HCT116 (cell line): Measurements from ENCODE around the gene NBAS. TPM values are rescaled to one million over a fixed set of nuclear protein-coding genes. Genes with fewer than 3 reads are reported as not detected.

Experiments used
- ATAC-seq: fragments of 200-7000 bp; cut with Tn5 transposase; 2 replicates; pipeline ENCODE4 v1.9.1; 2020; ENCODE audit warnings: mild to moderate bottlenecking, moderate library complexity
- BruUV-seq: library from RNA; stranded (reverse); fragments of 400-500 nt; replicated peaks from 2 replicates; lab custom pipeline; 2021; lab: Mats Ljungman, UMichigan
- CTCF ChIA-PET: fragments of 300-600 bp; sonication (Branson Sonifier 250); formaldehyde crosslinking; loops from one replicate; lab custom pipeline; 2021; ENCODE audit warnings: antibody characterized with exemption; lab: Charles Lee
- POLR2A ChIA-PET: fragments of 300-600, 350-600 bp; sonication (Branson Sonifier 250); formaldehyde crosslinking; loops from one replicate; lab custom pipeline; 2021; ENCODE audit warnings: antibody characterized with exemption; lab: Charles Lee
- RAD21 ChIA-PET, 2 experiments: fragments of 300-600 bp; sonication (Branson Sonifier 250); formaldehyde crosslinking; loops; one replicate each; lab custom pipeline; 2023; ENCODE audit warnings: low total read pairs in 2 of 2; ENCODE audit not compliant: uncharacterized antibody in 2 of 2, unreplicated experiment in 2 of 2, low non-redundant PET in 1 of 2; lab: Charles Lee
- DNase-seq: peaks from one replicate; pipeline ENCODE4 v3.0.0-alpha.2; 2010; ENCODE audit warnings: low read depth, low spot score
- H2AFZ ChIP-seq: fragments of 200-600 bp; shearing (Covaris generic), sonication (generic); 2 replicates; pipeline ENCODE4 v1.6.1; 2017; ENCODE audit warnings: low read depth, mixed run types, mixed read lengths, antibody characterized with exemption, low read length; ENCODE audit not compliant: poor library complexity, severe bottlenecking
- H3K27ac ChIP-seq: 2 replicates; pipeline ENCODE4 v1.5.1; 2012; ENCODE audit warnings: low read depth, low read length
- H3K27me3 ChIP-seq: fragments of 200-600 bp; sonication (generic); 2 replicates; pipeline ENCODE4 v1.6.1; 2016; ENCODE audit warnings: mixed run types, low read length, mixed read lengths; ENCODE audit not compliant: insufficient read depth
- H3K36me3 ChIP-seq, 2 experiments: fragments of 200-500 bp in 1 of 2; fragments of 200-600 bp in 1 of 2; sonication (Bioruptor generic) in 1 of 2; sonication (generic) in 1 of 2; 2 replicates each; pipeline versions ENCODE4 v1.5.1 to v1.6.1; 2014 to 2016; ENCODE audit warnings: low read length in 2 of 2, inconsistent platforms in 1 of 2, mixed read lengths in 1 of 2, mixed run types in 1 of 2; ENCODE audit not compliant: insufficient read depth in 2 of 2, control insufficient read depth in 1 of 2
- H3K4me1 ChIP-seq, 2 experiments: fragments of 200-600 bp in 1 of 2; sonication (generic) in 1 of 2; 2 replicates each; pipeline versions ENCODE4 v1.5.1 to v1.6.1; 2012 to 2017; ENCODE audit warnings: low read length in 2 of 2, inconsistent platforms in 1 of 2, mild to moderate bottlenecking in 1 of 2, mixed read lengths in 1 of 2, mixed run types in 1 of 2, moderate library complexity in 1 of 2; ENCODE audit not compliant: insufficient read depth in 2 of 2, control insufficient read depth in 1 of 2
- H3K4me2 ChIP-seq: fragments of 200-600 bp; sonication (generic); 2 replicates; pipeline ENCODE4 v1.6.1; 2017; ENCODE audit warnings: mixed run types, low read length, mixed read lengths
- H3K4me3 ChIP-seq, 2 experiments: fragments of 200-600 bp in 1 of 2; sonication (generic) in 1 of 2; replicated peaks in 1 of 2; 2 replicates each; pipeline ENCODE4 v1.5.1; 2011 to 2016; ENCODE audit warnings: low read length in 2 of 2, control low read depth in 1 of 2, low read depth in 1 of 2, mild to moderate bottlenecking in 1 of 2, mixed read lengths in 1 of 2, mixed run types in 1 of 2
- H3K79me2 ChIP-seq: fragments of 200-600 bp; sonication (generic); 2 replicates; pipeline ENCODE4 v1.6.1; 2017; ENCODE audit warnings: mild to moderate bottlenecking, mixed run types, low read length, moderate library complexity, mixed read lengths; ENCODE audit not compliant: insufficient read depth
- H3K9ac ChIP-seq: fragments of 200-600 bp; sonication (generic); 2 replicates; pipeline ENCODE4 v1.6.1; 2016; ENCODE audit warnings: low read length, mixed read lengths
- H3K9me2 ChIP-seq: fragments of 200-600 bp; sonication (generic), shearing (Covaris generic); 2 replicates; pipeline ENCODE4 v1.6.1; 2017; ENCODE audit warnings: mixed run types, mild to moderate bottlenecking, moderate library complexity; ENCODE audit not compliant: insufficient read depth
- H3K9me3 ChIP-seq, 2 experiments: fragments of 200-500 bp in 1 of 2; fragments of 200-600 bp in 1 of 2; sonication (Bioruptor generic) in 1 of 2; sonication (generic) in 1 of 2; 2 replicates each; pipeline ENCODE4 v1.6.1; 2014 to 2017; ENCODE audit warnings: low read length in 2 of 2, mixed read lengths in 2 of 2, inconsistent platforms in 1 of 2, low read depth in 1 of 2, mild to moderate bottlenecking in 1 of 2, mixed run types in 1 of 2, moderate library complexity in 1 of 2; ENCODE audit not compliant: control insufficient read depth in 1 of 2, insufficient read depth in 1 of 2
- H4K20me1 ChIP-seq: fragments of 200-600 bp; sonication (generic), shearing (Covaris generic); 2 replicates; pipeline ENCODE4 v1.6.1; 2017; ENCODE audit warnings: mixed run types, mild to moderate bottlenecking, moderate library complexity; ENCODE audit not compliant: insufficient read depth
- ATF3 ChIP-seq: IDR thresholded peaks from 2 replicates; pipeline ENCODE4 v1.6.1; 2012
- CBX3 ChIP-seq: IDR thresholded peaks from 2 replicates; pipeline ENCODE4 v1.6.1; 2012; ENCODE audit warnings: low read depth
- CEBPB ChIP-seq: IDR thresholded peaks from 2 replicates; pipeline ENCODE4 v1.6.1; 2012; ENCODE audit warnings: low read depth
- EGR1 ChIP-seq: IDR thresholded peaks from 2 replicates; pipeline ENCODE4 v1.6.1; 2012; ENCODE audit warnings: low read depth
- ELF1 ChIP-seq: IDR thresholded peaks from 2 replicates; pipeline ENCODE4 v1.6.1; 2012; ENCODE audit warnings: low read depth, borderline replicate concordance
- EZH2 ChIP-seq: fragments of 200-600 bp; sonication (generic); IDR thresholded peaks from 2 replicates; pipeline ENCODE4 v1.6.1; 2017; ENCODE audit warnings: antibody characterized with exemption, mixed run types
- EZH2phosphoT487 ChIP-seq: fragments of 200-600 bp; IDR thresholded peaks from 2 replicates; pipeline ENCODE4 v1.6.1; 2018; ENCODE audit warnings: antibody characterized with exemption, borderline replicate concordance
- FOSL1 ChIP-seq: IDR thresholded peaks from 2 replicates; pipeline ENCODE4 v1.6.1; 2012; ENCODE audit warnings: low read depth
- JUND ChIP-seq: IDR thresholded peaks from 2 replicates; pipeline ENCODE4 v1.6.1; 2012
- POLR2A ChIP-seq: IDR thresholded peaks from 2 replicates; pipeline ENCODE4 v1.7.0; 2011; ENCODE audit warnings: borderline replicate concordance; ENCODE audit not compliant: insufficient read depth, insufficient read length; ENCODE audit errors: extremely low read depth
- POLR2AphosphoS5 ChIP-seq: IDR thresholded peaks from 2 replicates; pipeline ENCODE4 v1.6.1; 2011; ENCODE audit warnings: mild to moderate bottlenecking, low read depth, low read length, moderate library complexity
- RAD21 ChIP-seq: IDR thresholded peaks from 2 replicates; pipeline ENCODE4 v1.6.1; 2012; ENCODE audit warnings: low read depth, mild to moderate bottlenecking
- REST ChIP-seq: IDR thresholded peaks from 2 replicates; pipeline ENCODE4 v1.6.1; 2012; ENCODE audit warnings: low read depth
- SIN3A ChIP-seq: IDR thresholded peaks from 2 replicates; pipeline ENCODE4 v1.6.1; 2012; ENCODE audit warnings: low read depth
- SP1 ChIP-seq: IDR thresholded peaks from 2 replicates; pipeline ENCODE4 v1.6.1; 2012; ENCODE audit warnings: low read depth
- SRF ChIP-seq: IDR thresholded peaks from 2 replicates; pipeline ENCODE4 v1.6.1; 2012; ENCODE audit warnings: low read depth
- TCF7L2 ChIP-seq: IDR thresholded peaks from 2 replicates; pipeline ENCODE4 v1.7.0; 2011; ENCODE audit warnings: borderline replicate concordance, inconsistent platforms; ENCODE audit not compliant: insufficient read depth, insufficient read length; ENCODE audit errors: extremely low read depth
- YY1 ChIP-seq: IDR thresholded peaks from 2 replicates; pipeline ENCODE4 v1.6.1; 2011; ENCODE audit warnings: low read length, low read depth, moderate library complexity, mild to moderate bottlenecking; ENCODE audit not compliant: insufficient replicate concordance; ENCODE audit errors: extremely low read depth
- ZNF274 ChIP-seq: fragments of 200-500 bp; sonication (Bioruptor generic); IDR thresholded peaks from 2 replicates; pipeline ENCODE4 v1.6.1; 2014; ENCODE audit warnings: mild to moderate bottlenecking, low read depth, low read length, inconsistent platforms
- intact Hi-C: fragments of 100-400 bp; cut with micrococcal nuclease; formaldehyde crosslinking; loops from 2 replicates; pipeline ENCODE4 v1.10.0; 2022
- total RNA-seq: library from RNA; stranded (reverse); gene quantifications from one replicate; pipeline ENCODE4 v1.2.1, GENCODE V29; 2021; ENCODE audit not compliant: unreplicated experiment
- TF ChIP-seq, protein P1 (sequence below), 3 experiments: fragments of 200-600 bp in 1 of 3; sonication (generic) in 1 of 3; IDR thresholded peaks in 2 of 3; conservative IDR thresholded peaks in 1 of 3; 2 replicates each; pipeline ENCODE4 v1.5.1; 2012 to 2017; ENCODE audit warnings: low read depth in 2 of 3, low read length in 2 of 3, antibody characterized with exemption in 1 of 3, borderline replicate concordance in 1 of 3, control low read depth in 1 of 3, mild to moderate bottlenecking in 1 of 3, mixed read lengths in 1 of 3, mixed run types in 1 of 3, moderate library complexity in 1 of 3; ENCODE audit not compliant: insufficient read depth in 1 of 3

The NBAS gene
- total RNA-seq, 1 experiment from 2014 or later, result 32.8 TPM

DNA sequence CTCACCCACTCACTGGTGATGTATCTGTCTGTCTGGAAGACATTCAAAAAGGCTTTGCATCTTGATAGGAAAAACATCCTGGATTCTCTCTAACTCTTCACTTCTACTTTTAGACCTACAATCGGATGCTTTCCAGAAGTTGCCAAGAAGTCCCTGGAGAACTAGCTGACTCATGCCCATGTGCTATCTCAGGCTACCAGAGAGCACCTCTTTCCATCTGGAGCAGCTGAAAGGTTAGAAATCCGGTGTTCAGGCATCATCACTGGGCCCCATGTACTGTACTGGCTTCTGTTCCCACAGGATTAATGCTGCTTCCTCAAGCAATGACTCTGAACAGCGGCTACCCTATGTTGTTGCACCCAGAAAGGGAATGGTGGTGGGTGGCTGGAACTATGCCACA, 259.0 kb downstream of the NBAS start:
- Histone ChIP-seq H3K9me2 (no peaks in the 10 kb centered on the region), H3K27me3 (no peaks in the 10 kb centered on the region), H3K9ac (no peak overlapping the region), H3K36me3 (no peaks in the 10 kb centered on the region), H2AFZ (no peak overlapping the region), H3K4me3 (no peak overlapping the region), H3K79me2 (no peaks in the 10 kb centered on the region), H3K27ac (no peak overlapping the region), H3K4me1 (no peaks in the 10 kb centered on the region), H4K20me1 (no peaks in the 10 kb centered on the region), H3K4me2 (no peak overlapping the region), H3K9me3 (no peaks in the 10 kb centered on the region)
- ATAC-seq (no peak), DNase-seq (no peak)
- ChIA-PET POLR2A (no interaction called here), CTCF (no interaction called here), RAD21 (no interaction called here)
- intact Hi-C loops, result no loop called here
- BruUV-seq, result no TSS peak
- TF ChIP-seq EGR1 (no peak), REST (no peak), CBX3 (no peak), ATF3 (no peak), CEBPB (no peak), EZH2phosphoT487 (no peak), POLR2A (no peak), YY1 (no peak), SRF (no peak), JUND (no peak), TCF7L2 (no peak), SIN3A (no peak), ZNF274 (no peak), ELF1 (no peak), POLR2AphosphoS5 (no peak), FOSL1 (no peak), EZH2 (no peak), SP1 (no peak), RAD21 (no peak)
- TF ChIP-seq, protein P1, sequence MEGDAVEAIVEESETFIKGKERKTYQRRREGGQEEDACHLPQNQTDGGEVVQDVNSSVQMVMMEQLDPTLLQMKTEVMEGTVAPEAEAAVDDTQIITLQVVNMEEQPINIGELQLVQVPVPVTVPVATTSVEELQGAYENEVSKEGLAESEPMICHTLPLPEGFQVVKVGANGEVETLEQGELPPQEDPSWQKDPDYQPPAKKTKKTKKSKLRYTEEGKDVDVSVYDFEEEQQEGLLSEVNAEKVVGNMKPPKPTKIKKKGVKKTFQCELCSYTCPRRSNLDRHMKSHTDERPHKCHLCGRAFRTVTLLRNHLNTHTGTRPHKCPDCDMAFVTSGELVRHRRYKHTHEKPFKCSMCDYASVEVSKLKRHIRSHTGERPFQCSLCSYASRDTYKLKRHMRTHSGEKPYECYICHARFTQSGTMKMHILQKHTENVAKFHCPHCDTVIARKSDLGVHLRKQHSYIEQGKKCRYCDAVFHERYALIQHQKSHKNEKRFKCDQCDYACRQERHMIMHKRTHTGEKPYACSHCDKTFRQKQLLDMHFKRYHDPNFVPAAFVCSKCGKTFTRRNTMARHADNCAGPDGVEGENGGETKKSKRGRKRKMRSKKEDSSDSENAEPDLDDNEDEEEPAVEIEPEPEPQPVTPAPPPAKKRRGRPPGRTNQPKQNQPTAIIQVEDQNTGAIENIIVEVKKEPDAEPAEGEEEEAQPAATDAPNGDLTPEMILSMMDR (IDR thresholded peaks at IDR 0.05 in 2 of 3, conservative IDR thresholded peaks at IDR 0.05 in 1 of 3; ENCODE audit: borderline replicate concordance in 1 of 3, insufficient read depth in 1 of 3, low read depth in 2 of 3, low read length in 2 of 3), result no peak
